Astrocyte of the spinal cord (primary cell): Measurements from ENCODE around the gene ARHGEF40.

Experiments
- DNase-seq: peaks from one replicate; pipeline ENCODE4 v3.0.0; 2011; ENCODE audit warnings: low read depth, low spot score
- H3K4me3 ChIP-seq: 2 replicates; pipeline ENCODE4 v1.5.1; 2011; ENCODE audit warnings: low read depth, mild to moderate bottlenecking, low read length, moderate library complexity
- CTCF ChIP-seq: IDR thresholded peaks from 2 replicates; pipeline ENCODE4 v1.5.1; 2012; ENCODE audit warnings: low read depth, mild to moderate bottlenecking, low read length, inconsistent platforms
- in situ Hi-C: cut with HindIII; loops from 2 replicates; pipeline ENCODE4 v1.10.0; 2017; ENCODE audit warnings: low sequenced_read_pairs

Gene ARHGEF40

GRCh38 chr14:21093769-21094681, 23.9 kb downstream of the ARHGEF40 start:
- DNase-seq, result no peak
- no peak overlapping the region for H3K4me3 ChIP-seq
- in situ Hi-C loops, result no loop called here
- TF ChIP-seq CTCF, result peak; percentile 46

DNA sequence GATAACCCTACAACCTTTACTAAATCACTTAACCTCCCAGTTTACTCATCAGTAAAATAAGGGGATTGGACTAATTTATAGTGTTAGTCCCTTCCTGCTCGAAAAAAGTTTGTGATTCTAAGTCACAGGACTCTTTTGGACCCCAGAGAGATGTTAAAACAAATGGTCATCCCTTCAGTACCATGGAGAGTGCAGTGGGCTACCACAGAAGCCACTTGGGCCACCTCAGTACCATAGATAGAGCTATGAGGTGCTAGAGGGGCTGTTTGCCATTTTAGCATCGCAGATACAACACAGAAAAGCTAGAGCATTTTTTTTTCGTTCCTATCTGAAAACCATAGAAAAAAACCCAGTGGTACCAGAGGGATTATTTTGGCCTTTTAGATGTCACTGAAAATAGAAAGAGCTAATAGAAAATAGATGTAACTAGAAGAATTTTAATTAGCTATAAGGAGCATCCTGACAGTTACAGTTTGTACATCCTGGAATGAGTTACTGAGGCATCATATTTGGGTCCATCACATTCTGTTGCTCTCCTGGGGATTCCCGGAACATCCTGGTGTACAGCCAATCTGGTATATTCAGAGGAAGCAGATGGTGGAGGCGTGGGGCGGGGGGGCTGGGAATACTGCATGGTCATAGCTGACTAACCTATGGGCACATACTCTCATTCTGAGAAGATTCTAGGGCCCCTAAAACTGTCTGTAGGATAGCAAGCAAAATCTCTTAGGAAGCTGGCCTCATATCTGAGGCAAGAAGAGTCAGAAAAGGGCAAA, 25.5 kb downstream of the ARHGEF40 start:
- TF ChIP-seq CTCF, result no peak
- in situ Hi-C loops, result no loop called here
- no peak overlapping the region for H3K4me3 ChIP-seq

GRCh38 chr14:21096438-21096837, 26.3 kb downstream of the ARHGEF40 start:
- in situ Hi-C loops, result no loop called here
- no peak for TF ChIP-seq CTCF
- no peak overlapping the region for H3K4me3 ChIP-seq
- no peak for DNase-seq

More for the DNA sequence above, 25.5 kb downstream of the ARHGEF40 start:
- no peak for DNase-seq

DNA sequence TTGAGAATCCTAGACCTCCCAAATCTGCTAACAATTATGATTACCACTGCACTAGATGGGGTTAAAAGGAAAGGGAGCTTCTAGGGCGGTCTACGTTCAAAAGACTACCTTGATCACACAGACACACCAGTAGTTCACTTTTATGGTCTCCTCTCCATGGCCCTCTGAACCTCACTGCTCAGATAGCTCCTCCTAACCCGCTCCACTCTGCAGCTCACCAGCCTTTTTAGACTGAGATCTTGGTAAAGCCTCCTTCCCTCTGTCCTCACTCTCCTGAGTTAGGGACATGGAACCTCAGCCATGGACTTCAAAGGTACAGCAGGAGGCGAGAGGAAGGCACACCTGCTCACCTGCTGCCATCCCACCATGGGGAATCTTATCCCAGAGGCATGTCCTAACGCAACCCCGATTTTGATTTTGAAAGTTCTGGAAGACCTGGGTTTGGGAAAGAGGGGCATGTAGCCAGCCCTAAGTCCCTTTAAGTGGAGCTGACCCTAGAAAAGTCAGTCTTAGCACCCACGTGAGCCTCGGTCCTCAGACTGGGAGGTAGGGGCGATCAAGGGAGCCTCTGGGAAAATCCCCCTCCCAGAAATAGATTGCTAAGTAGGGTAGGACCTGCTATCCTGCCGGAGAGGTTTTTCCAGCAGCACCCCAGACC, 27.0 kb downstream of the ARHGEF40 start:
- H3K4me3 ChIP-seq, result peak overlapping the region; percentile 2
- no peak for TF ChIP-seq CTCF
- DNase-seq, result no peak
- in situ Hi-C loops, result no loop called here

DNA sequence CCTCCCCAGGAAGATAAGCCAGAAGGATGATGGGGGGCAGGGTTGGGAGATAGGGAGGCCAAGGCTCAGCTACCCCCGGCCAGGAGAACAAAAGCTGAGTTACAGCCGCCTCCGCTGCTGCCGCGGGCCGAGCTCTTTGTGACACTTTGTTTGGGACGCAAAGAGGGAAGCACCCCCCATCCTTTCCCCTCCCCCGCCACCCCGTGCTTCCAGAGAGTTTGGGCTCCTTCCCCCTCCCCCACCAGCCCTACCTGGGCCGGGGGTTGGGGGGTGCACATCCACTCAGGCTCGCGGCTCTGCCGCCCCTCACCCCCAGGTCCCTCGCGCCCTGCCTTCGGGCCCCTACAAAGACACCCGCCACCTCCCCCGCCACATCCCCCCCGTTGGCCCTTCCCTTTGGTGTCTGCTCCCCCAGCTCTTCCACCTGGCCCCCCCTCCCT, 27.6 kb downstream of the ARHGEF40 start:
- in situ Hi-C loops, result no loop called here
- peak overlapping the region; percentile 2 for H3K4me3 ChIP-seq
- no peak for DNase-seq
- no peak for TF ChIP-seq CTCF
